Measurements from ENCODE around the gene SPATA32.

Gene SPATA32

DNA sequence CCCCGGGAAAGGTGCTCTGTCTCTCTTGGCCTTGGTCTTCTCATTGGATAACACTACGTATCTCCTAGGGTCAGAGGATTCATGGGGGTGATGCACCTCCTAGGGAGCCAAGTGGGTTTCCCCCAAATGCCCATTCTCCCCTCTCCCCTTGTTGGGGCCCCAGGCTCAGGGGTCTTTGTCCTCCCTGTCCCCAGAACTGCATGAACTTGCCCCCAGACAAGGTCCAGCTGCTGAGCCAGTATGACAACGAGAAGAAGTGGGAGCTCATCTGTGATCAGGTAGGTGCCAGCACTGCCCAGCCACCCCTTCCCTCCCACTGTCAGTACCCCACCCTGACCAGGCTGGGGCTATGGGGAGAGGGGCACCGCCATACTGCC, 31.5 kb downstream of the SPATA32 start:
- CTCF ChIA-PET = interaction anchor here (1.2 to 13.0 kb wide), 10 partner anchors 12 to 155 kb away, joined by 3 to 309 read pairs (median 10); partner anchors contain the start of genes ACBD4 and FMNL1
- TF ChIP-seq, protein P1, sequence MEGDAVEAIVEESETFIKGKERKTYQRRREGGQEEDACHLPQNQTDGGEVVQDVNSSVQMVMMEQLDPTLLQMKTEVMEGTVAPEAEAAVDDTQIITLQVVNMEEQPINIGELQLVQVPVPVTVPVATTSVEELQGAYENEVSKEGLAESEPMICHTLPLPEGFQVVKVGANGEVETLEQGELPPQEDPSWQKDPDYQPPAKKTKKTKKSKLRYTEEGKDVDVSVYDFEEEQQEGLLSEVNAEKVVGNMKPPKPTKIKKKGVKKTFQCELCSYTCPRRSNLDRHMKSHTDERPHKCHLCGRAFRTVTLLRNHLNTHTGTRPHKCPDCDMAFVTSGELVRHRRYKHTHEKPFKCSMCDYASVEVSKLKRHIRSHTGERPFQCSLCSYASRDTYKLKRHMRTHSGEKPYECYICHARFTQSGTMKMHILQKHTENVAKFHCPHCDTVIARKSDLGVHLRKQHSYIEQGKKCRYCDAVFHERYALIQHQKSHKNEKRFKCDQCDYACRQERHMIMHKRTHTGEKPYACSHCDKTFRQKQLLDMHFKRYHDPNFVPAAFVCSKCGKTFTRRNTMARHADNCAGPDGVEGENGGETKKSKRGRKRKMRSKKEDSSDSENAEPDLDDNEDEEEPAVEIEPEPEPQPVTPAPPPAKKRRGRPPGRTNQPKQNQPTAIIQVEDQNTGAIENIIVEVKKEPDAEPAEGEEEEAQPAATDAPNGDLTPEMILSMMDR (IDR thresholded peaks at IDR 0.05; ENCODE audit: control extremely low read depth, extremely low read depth, low read depth, missing control alignments) = no peak
- DNase-seq (ENCODE audit: extremely low spot score) = no peak
- POLR2A ChIA-PET = interaction anchor here (5.3 kb wide), 1 partner anchor 81 kb away, joined by 31 read pairs; the partner anchor contains the start of gene HEXIM1

DNA sequence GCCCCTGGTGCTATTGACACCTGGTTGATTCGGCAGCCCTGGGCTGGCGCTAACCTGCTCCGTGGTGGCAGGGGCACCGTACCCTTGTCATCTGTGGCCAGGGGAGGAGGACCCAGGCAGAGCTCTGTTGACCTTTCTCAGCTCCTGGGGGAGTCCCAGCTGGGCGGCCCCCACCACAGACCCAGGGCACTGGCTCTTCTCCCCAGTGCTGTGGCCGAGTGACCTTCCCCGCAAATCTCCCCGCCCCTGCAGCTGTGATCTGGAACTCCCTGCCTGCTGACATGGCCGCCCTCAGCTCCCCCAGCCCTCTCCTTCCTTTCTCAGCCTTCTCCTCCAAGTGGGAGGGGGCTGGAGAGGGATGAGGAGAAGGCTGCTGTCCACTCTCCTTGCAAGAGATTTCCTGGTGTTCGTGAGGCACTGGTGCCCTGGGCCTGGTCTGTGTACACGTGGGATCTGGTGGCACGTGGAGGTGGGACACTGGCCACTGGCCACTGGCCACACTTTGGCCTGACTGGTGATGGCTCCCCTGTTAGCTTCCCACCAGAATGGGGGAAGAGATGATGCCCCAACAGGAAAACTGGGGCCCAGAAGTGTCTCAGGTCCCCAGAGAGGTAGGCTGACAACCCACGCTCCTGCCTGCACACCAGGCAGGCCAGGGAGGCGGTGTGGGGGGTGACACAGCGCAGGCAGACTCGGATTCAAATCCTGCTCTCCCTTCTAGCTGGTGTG, 32.0 kb downstream of the SPATA32 start:
- POLR2A ChIA-PET = interaction anchor here (1.2 to 5.3 kb wide), 4 partner anchors 9 to 81 kb away, joined by 3 to 31 read pairs (median 6); partner anchors contain the start of gene HEXIM1

DNA sequence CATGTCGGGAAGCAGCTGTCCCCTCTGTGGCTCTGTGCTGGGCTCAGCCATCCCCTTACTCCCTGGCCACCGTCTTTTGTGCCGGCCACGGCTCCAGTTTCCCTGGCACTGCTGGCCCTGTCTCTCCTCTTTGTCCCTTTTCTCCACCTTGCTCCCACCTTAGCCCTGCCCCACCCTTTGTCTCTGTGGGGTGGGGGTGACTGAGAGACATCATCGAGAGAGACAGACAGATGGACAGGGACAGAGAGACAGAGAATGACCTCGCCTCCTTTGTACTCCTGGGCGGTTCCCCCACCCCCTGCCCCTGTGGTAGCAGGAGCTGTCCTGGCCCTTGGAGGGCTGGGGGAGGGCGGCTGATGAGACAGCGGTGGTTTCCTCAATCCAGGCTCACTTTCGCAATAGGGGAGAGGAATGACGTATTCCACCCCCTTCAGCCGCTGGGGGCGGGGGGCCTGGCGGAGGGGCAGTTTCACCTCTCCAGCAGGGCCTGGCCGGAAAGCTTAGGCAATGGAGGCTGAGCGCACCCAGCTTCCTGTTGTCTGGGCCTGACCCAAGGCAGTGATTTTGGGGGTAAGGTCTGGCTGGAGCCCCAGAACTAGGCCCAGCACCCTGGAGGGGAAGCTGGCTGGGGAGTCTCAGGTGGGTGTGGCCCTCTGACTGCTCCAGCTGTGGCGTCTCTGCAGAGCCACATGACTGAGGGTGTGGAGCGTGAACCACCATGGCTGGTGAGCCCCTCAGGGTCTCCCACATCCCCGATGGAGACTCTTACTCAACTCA, 32.9 kb downstream of the SPATA32 start:
- peak; percentile 86 for DNase-seq (ENCODE audit: extremely low spot score)
- CTCF ChIA-PET = interaction anchor here (0.7 to 13.0 kb wide), 13 partner anchors 10 to 200 kb away, joined by 3 to 309 read pairs (median 4); partner anchors contain the start of genes ACBD4 and FMNL1
- TF ChIP-seq, protein P1 (IDR thresholded peaks at IDR 0.05; ENCODE audit: control extremely low read depth, extremely low read depth, low read depth, missing control alignments) = no peak
- POLR2A ChIA-PET = interaction anchor here (0.9 to 5.3 kb wide), 6 partner anchors 8 to 89 kb away, joined by 3 to 31 read pairs (median 5); partner anchors contain the start of genes HEXIM1 and HEXIM2

More for the DNA sequence above, 32.0 kb downstream of the SPATA32 start:
- peak; percentile 73 for DNase-seq (ENCODE audit: extremely low spot score)
- TF ChIP-seq, protein P1 (IDR thresholded peaks at IDR 0.05; ENCODE audit: control extremely low read depth, extremely low read depth, low read depth, missing control alignments) = no peak
- CTCF ChIA-PET = interaction anchor here (0.7 to 13.0 kb wide), 15 partner anchors 11 to 199 kb away, joined by 3 to 309 read pairs (median 5); partner anchors contain the start of genes ACBD4 and FMNL1

DNA sequence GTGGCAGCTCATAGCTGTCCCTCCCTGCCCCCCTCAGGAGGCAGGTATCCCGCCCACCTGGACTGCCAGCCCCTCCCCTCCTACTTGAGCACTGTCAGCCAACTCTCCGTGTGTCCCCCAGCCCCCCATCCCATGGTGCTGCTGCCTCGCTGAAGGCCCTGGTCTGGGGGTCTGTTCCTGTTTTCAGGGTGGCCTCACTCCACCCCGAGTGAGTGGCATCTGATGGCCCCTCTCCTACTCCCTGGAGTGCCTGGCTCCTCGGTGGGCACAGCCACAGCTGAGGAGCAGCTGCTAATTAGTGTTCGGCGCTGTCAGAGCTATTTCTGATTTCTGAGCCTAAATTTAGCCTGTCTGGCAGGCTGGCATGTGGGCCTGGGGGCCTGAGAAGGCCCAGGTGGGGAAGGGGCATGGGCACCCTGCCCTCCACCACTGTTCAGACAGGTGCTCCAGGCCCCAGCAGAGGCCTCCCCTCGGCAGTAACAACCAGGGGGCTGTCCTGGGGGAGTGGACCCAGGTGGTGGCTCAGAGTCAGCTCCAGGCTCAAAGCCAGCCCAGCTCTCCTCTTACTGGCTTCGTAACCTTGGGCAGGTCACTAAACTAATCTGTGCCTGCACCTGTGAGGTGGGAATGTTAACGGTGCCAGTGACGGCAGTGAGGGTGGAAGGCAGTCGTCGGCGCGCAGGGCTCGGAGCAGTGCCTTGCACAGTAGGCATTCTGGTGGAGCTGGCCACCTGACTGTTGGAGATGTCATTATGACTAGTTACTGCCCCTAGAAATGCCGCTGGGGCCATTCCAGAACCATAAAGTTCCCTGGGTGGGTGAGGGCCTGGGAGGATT, 33.8 kb downstream of the SPATA32 start:
- CTCF ChIA-PET = interaction anchor here (0.7 to 13.0 kb wide), 11 partner anchors 8 to 200 kb away, joined by 3 to 309 read pairs (median 6); partner anchors contain the start of genes ACBD4 and FMNL1
- POLR2A ChIA-PET = interaction anchor here (0.6 to 5.3 kb wide), 7 partner anchors 67 to 277 kb away, joined by 3 to 31 read pairs (median 8); partner anchors contain the start of genes HEXIM1 and HEXIM2

DNA sequence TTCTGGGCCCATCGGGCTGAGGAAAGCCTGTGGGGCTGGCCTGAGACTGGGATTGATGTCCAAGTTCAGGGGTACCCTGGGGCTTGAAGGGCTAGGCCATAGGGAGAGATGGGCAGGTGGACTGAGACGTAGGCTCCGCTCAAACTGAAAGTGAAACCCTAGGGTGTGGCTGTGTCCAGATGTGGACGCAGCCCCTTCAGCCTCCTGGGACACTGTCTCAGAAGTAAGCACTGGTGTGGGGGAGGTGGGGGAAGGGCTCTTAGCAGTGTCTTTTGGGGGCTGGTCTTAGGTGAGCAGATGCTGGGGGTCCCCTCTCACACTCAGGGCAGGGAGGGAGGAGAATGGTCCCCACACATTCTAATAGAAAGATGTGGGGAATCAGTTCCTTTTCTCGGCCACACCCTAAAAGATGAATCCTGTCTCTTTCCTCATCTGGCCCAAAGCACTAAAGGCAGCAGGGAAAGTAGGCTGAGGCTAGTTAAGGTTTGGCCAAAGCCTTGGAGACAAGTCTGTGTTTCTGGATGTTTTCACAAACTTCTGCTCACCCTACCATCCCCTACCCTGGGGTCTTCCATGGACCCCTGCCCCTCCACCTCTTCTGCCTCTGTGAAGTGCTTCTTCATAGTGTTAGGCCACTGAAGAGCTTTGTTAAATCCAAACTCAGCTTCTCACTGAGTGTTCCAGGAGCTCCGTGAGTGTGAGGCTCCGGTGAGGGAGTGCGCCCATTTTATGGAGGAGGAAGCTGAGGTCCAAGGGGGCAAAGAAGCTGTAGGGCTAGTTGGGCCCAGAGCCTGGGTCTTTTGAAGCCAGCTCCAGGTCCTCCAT, 34.6 kb downstream of the SPATA32 start:
- POLR2A ChIA-PET = interaction anchor here (0.6 to 5.3 kb wide), 4 partner anchors 72 to 276 kb away, joined by 8 to 31 read pairs (median 10); partner anchors contain the start of gene HEXIM1
- CTCF ChIA-PET = interaction anchor here (0.7 to 13.0 kb wide), 11 partner anchors 9 to 201 kb away, joined by 3 to 309 read pairs (median 6); partner anchors contain the start of genes ACBD4 and FMNL1

More for the DNA sequence above, 33.8 kb downstream of the SPATA32 start:
- TF ChIP-seq, protein P1 (IDR thresholded peaks at IDR 0.05; ENCODE audit: control extremely low read depth, extremely low read depth, low read depth, missing control alignments) = no peak
- no peak for DNase-seq (ENCODE audit: extremely low spot score)

More for the DNA sequence above, 34.6 kb downstream of the SPATA32 start:
- peak; percentile 66 for DNase-seq (ENCODE audit: extremely low spot score)
- TF ChIP-seq, protein P1 (IDR thresholded peaks at IDR 0.05; ENCODE audit: control extremely low read depth, extremely low read depth, low read depth, missing control alignments) = no peak
